Measurements from ENCODE around the gene TMEM82.

- TF ChIP-seq, protein P1, sequence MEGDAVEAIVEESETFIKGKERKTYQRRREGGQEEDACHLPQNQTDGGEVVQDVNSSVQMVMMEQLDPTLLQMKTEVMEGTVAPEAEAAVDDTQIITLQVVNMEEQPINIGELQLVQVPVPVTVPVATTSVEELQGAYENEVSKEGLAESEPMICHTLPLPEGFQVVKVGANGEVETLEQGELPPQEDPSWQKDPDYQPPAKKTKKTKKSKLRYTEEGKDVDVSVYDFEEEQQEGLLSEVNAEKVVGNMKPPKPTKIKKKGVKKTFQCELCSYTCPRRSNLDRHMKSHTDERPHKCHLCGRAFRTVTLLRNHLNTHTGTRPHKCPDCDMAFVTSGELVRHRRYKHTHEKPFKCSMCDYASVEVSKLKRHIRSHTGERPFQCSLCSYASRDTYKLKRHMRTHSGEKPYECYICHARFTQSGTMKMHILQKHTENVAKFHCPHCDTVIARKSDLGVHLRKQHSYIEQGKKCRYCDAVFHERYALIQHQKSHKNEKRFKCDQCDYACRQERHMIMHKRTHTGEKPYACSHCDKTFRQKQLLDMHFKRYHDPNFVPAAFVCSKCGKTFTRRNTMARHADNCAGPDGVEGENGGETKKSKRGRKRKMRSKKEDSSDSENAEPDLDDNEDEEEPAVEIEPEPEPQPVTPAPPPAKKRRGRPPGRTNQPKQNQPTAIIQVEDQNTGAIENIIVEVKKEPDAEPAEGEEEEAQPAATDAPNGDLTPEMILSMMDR (IDR thresholded peaks at IDR 0.05; ENCODE audit: low read length) = no peak
- no peak for TF ChIP-seq EZH2 (IDR thresholded peaks at IDR 0.05; ENCODE audit: borderline replicate concordance, low read length)
Observed at GRCh38 chr1:15722411-15722810, 19.9 kb upstream of the TMEM82 start.

All from OCI-LY1 (cell line).